Breast epithelium (tissue), 3 donors: Measurements from ENCODE around the gene FANK1.

ENCODE experiments used
- CTCF ChIP-seq, 3 donors: fragments of 450-650 bp; IDR thresholded peaks; one replicate each; pipeline ENCODE4 v1.5.1; 2016 to 2017; ENCODE audit warnings: antibody characterized with exemption in 3 of 3, mild to moderate bottlenecking in 3 of 3, moderate library complexity in 3 of 3
- POLR2A ChIP-seq: fragments of 450-650 bp; IDR thresholded peaks from one replicate; pipeline ENCODE4 v1.6.1; 2016; ENCODE audit warnings: antibody characterized with exemption, mild to moderate bottlenecking, moderate library complexity
- POLR2AphosphoS5 ChIP-seq, 3 donors: sonication (generic); formaldehyde crosslinking; IDR thresholded peaks; one replicate each; pipeline ENCODE4 v1.6.1; 2017; ENCODE audit warnings: antibody characterized with exemption in 3 of 3

DNA sequence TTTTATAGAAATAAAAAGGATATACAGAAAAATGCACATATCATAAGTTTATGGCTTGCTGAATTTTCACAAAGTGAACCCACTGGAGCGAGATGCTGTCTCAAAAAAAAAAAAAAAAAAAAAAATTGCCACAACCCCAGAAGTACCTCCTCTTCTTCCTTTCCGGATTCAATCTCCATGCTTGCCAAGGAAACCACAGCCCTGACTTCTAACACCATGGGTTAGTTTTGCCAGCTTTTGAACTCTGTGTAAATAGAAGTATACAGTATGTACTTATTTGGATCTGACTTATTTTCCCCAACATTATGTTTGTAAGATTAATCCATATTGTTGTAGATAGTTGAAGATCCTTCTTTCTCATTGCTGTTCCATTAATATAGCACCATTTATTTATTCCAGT is 40.0 kb downstream of the FANK1 start:
- TF ChIP-seq POLR2A (no peak), CTCF (IDR thresholded peaks at IDR 0.05) (no peak), POLR2AphosphoS5 (IDR thresholded peaks at IDR 0.05) (no peak)
